Lower lobe of right lung (tissue), 2 donors: Measurements from ENCODE around the gene SLC9A1. TPM values are rescaled to one million over a fixed set of nuclear protein-coding genes. Genes with fewer than 3 reads are reported as not detected.

Experiments
- ATAC-seq, 2 donors: fragments of 200-7000 bp; cut with Tn5 transposase; one replicate each; pipeline ENCODE4 v1.9.1; 2020 to 2022; ENCODE audit warnings: mild to moderate bottlenecking in 2 of 2, moderate library complexity in 2 of 2
- DNase-seq: peaks from one replicate; pipeline ENCODE4 v3.0.0-alpha.2; 2020
- H3K27ac ChIP-seq: fragments of 200-600 bp; one replicate; pipeline ENCODE4 v1.8.0; 2022
- H3K27me3 ChIP-seq: fragments of 200-600 bp; one replicate; pipeline ENCODE4 v1.8.0; 2022; ENCODE audit warnings: low read depth
- H3K36me3 ChIP-seq: fragments of 200-600 bp; one replicate; pipeline ENCODE4 v1.8.0; 2022; ENCODE audit warnings: mild to moderate bottlenecking
- H3K4me1 ChIP-seq: fragments of 200-600 bp; one replicate; pipeline ENCODE4 v1.8.0; 2022
- H3K4me3 ChIP-seq: fragments of 200-600 bp; one replicate; pipeline ENCODE4 v1.8.0; 2022; ENCODE audit warnings: mild to moderate bottlenecking
- H3K9me3 ChIP-seq: fragments of 200-600 bp; one replicate; pipeline ENCODE4 v1.8.0; 2022
- CTCF ChIP-seq: fragments of 200-600 bp; IDR thresholded peaks from one replicate; pipeline ENCODE4 v1.8.0; 2022; ENCODE audit warnings: antibody characterized with exemption, mild to moderate bottlenecking
- intact Hi-C: fragments of 100-400 bp; cut with DNase I; formaldehyde crosslinking; loops from one replicate; pipeline ENCODE4 v1.11.0; 2022
- total RNA-seq: library from RNA; stranded (reverse); fragmentation: NEBNext Ultra II Directional; extraction: Animal tissue kit (Norgen Biotek cat#: 25700); gene quantifications from one replicate; pipeline ENCODE4 v1.2.1, GENCODE V29; 2021
- donor health status: DM: no; HTN: yes; CAD: no; lungs with severe emphysema.

Gene SLC9A1
- total RNA-seq, 1 donor from 2014 or later, result 57.7 TPM

- no peak overlapping the region for H3K27ac ChIP-seq
- H3K27me3 ChIP-seq, result no peaks in the 10 kb centered on the region
Observed at GRCh38 chr1:27142464-27142863, 12.5 kb downstream of the SLC9A1 start.

GRCh38 chr1:27141266-27142003 lies 13.5 kb downstream of the SLC9A1 start:
- no peak overlapping the region for H3K27ac ChIP-seq
- peak in 1 of 2 donors; percentile 25 for ATAC-seq
- no peak overlapping the region for H3K4me3 ChIP-seq
- peak; percentile 75 for DNase-seq
- peaks cover 6% of the 10 kb centered on the region for H3K36me3 ChIP-seq
- TF ChIP-seq CTCF, result no peak
- intact Hi-C loops, result no loop called here
- H3K4me1 ChIP-seq, result peaks cover 87% of the 10 kb centered on the region
- H3K27me3 ChIP-seq, result no peaks in the 10 kb centered on the region
- H3K9me3 ChIP-seq, result no peaks in the 10 kb centered on the region

More at GRCh38 chr1:27142464-27142863, 12.5 kb downstream of the SLC9A1 start:
- no peak overlapping the region for H3K4me3 ChIP-seq
- H3K9me3 ChIP-seq, result no peaks in the 10 kb centered on the region
- ATAC-seq, result no peak
- H3K4me1 ChIP-seq, result peaks cover 79% of the 10 kb centered on the region
- no peak for TF ChIP-seq CTCF
- intact Hi-C loops, result no loop called here
- peaks cover 6% of the 10 kb centered on the region for H3K36me3 ChIP-seq
- no peak for DNase-seq

- H3K4me1 ChIP-seq, result peaks cover 86% of the 10 kb centered on the region
- intact Hi-C loops, result no loop called here
- no peaks in the 10 kb centered on the region for H3K27me3 ChIP-seq
- no peak for TF ChIP-seq CTCF
- no peak overlapping the region for H3K4me3 ChIP-seq
- no peaks in the 10 kb centered on the region for H3K9me3 ChIP-seq
- no peak overlapping the region for H3K27ac ChIP-seq
- DNase-seq (no peak), ATAC-seq (no peak)
- no peaks in the 10 kb centered on the region for H3K36me3 ChIP-seq
Observed at GRCh38 chr1:27139980-27140379, 14.9 kb downstream of the SLC9A1 start.

- intact Hi-C loops, result no loop called here
- ATAC-seq, result no peak
Observed at GRCh38 chr1:27138927-27139326, 16.0 kb downstream of the SLC9A1 start.

GRCh38 chr1:27138368-27138767 lies 16.6 kb downstream of the SLC9A1 start:
- intact Hi-C loops, result no loop called here
- TF ChIP-seq CTCF, result no peak
- Histone ChIP-seq H3K4me1 (peaks cover 72% of the 10 kb centered on the region), H3K36me3 (no peaks in the 10 kb centered on the region), H3K9me3 (no peaks in the 10 kb centered on the region), H3K27ac (peak overlapping the region; percentile 88), H3K4me3 (no peak overlapping the region), H3K27me3 (no peaks in the 10 kb centered on the region)
- no peak for DNase-seq
- ATAC-seq, result no peak

More at GRCh38 chr1:27138927-27139326, 16.0 kb downstream of the SLC9A1 start:
- Histone ChIP-seq H3K36me3 (no peaks in the 10 kb centered on the region), H3K27me3 (no peaks in the 10 kb centered on the region), H3K27ac (no peak overlapping the region), H3K4me1 (peaks cover 78% of the 10 kb centered on the region), H3K9me3 (no peaks in the 10 kb centered on the region), H3K4me3 (no peak overlapping the region)
- no peak for DNase-seq
- TF ChIP-seq CTCF, result no peak
